Kidney capillary endothelial cell (primary cell): Measurements from ENCODE around the gene HOXB8.

Experiments used
- DNase-seq: peaks from one replicate; pipeline ENCODE4 v3.0.0-alpha.2; 2018; ENCODE audit warnings: low spot score

HOXB8 gene

GRCh38 chr17:48610282-48611211 lies 4.5 kb downstream of the HOXB8 start, which contains the start of gene HOXB7:
Gene HOXB7 (minus strand): TSS chr17:48611017. CDS start chr17:48610918, 99 bp downstream.
- DNase-seq, result peak; percentile 73

GRCh38 chr17:48609759-48610281 lies 5.3 kb downstream of the HOXB8 start:
- no peak for DNase-seq

- DNase-seq, result no peak
Observed at GRCh38 chr17:48609033-48609432, 6.1 kb downstream of the HOXB8 start.

- no peak for DNase-seq
Observed at GRCh38 chr17:48608494-48608834, 6.6 kb downstream of the HOXB8 start.

- DNase-seq, result no peak
Observed at GRCh38 chr17:48606892-48607614, 8.0 kb downstream of the HOXB8 start.

- DNase-seq, result no peak
Observed at GRCh38 chr17:48605991-48606891, 8.9 kb downstream of the HOXB8 start.

- DNase-seq, result no peak
Observed at GRCh38 chr17:48605409-48605919, 9.6 kb downstream of the HOXB8 start.

- peak; percentile 71 for DNase-seq
Observed at GRCh38 chr17:48604770-48605329, 10.2 kb downstream of the HOXB8 start, which contains the start of gene HOXB6. Gene HOXB6 (minus strand): TSS chr17:48604986. CDS start chr17:48598150, 6,836 bp downstream.

GRCh38 chr17:48603959-48604769 lies 10.9 kb downstream of the HOXB8 start:
- peak; percentile 66 for DNase-seq

GRCh38 chr17:48601539-48602425 lies 13.3 kb downstream of the HOXB8 start:
- no peak for DNase-seq

- DNase-seq, result no peak
Observed at GRCh38 chr17:48601207-48601538, 13.9 kb downstream of the HOXB8 start.

- no peak for DNase-seq
Observed at GRCh38 chr17:48600244-48601098, 14.6 kb downstream of the HOXB8 start.

- no peak for DNase-seq
Observed at GRCh38 chr17:48599354-48599753, 15.7 kb downstream of the HOXB8 start.

GRCh38 chr17:48598736-48599135 lies 16.4 kb downstream of the HOXB8 start:
- DNase-seq, result no peak

GRCh38 chr17:48597778-48598631 lies 17.1 kb downstream of the HOXB8 start:
- peak; percentile 67 for DNase-seq

- DNase-seq, result no peak
Observed at GRCh38 chr17:48597528-48597777, 17.6 kb downstream of the HOXB8 start.

- no peak for DNase-seq
Observed at GRCh38 chr17:48596735-48597527, 18.2 kb downstream of the HOXB8 start.
